HepG2 (cell line): ENCODE results near the gene NOL4L. TPM values are rescaled to one million over a fixed set of nuclear protein-coding genes. Genes with fewer than 3 reads are reported as not detected.

Source experiments
- DPF2 ChIP-seq: sonication (generic); formaldehyde crosslinking; IDR thresholded peaks from 2 replicates; pipeline ENCODE4 v1.4.0; 2020; ENCODE audit warnings: mild to moderate bottlenecking, low read depth, missing genetic modification reagents, borderline replicate concordance
- RNF2 ChIP-seq: fragments of 450-650 bp; conservative IDR thresholded peaks from 2 replicates; pipeline ENCODE4 v1.6.1; 2016; ENCODE audit warnings: low read depth
- SOX5 ChIP-seq: IDR thresholded peaks from 2 replicates; pipeline ENCODE4 v1.6.1; 2016; ENCODE audit warnings: borderline replicate concordance
- ZNF136 ChIP-seq: sonication (generic); formaldehyde crosslinking; IDR thresholded peaks from 2 replicates; pipeline ENCODE4 v1.8.1; 2022; ENCODE audit warnings: low read depth, mild to moderate bottlenecking, moderate library complexity, missing genetic modification reagents
- ZNF264 ChIP-seq: sonication (generic); formaldehyde crosslinking; IDR thresholded peaks from 2 replicates; pipeline ENCODE4 v1.4.0; 2020; ENCODE audit warnings: missing genetic modification reagents
- ZNF350 ChIP-seq: sonication (generic); formaldehyde crosslinking; IDR thresholded peaks from 2 replicates; pipeline ENCODE4 v1.4.0; 2020; ENCODE audit warnings: mild to moderate bottlenecking, low read depth, missing genetic modification reagents, borderline replicate concordance
- ZNF432 ChIP-seq: sonication (generic); formaldehyde crosslinking; IDR thresholded peaks from 2 replicates; pipeline ENCODE4 v1.5.0; 2020; ENCODE audit warnings: missing genetic modification reagents, mild to moderate bottlenecking, borderline replicate concordance
- ZNF547 ChIP-seq: sonication (generic); formaldehyde crosslinking; IDR thresholded peaks from 2 replicates; pipeline ENCODE4 v1.5.1; 2020; ENCODE audit warnings: mild to moderate bottlenecking, missing genetic modification reagents
- polyA plus RNA-seq, 8 experiments: library from polyadenylated mRNA; depleted of rRNA in 3 of 8; stranded (reverse) in 7 of 8; unstranded in 1 of 8; fragments of >200 nt; fragmentation: Illumina TruSeq in 4 of 8; extraction: Trizol in 4 of 8; gene quantifications; 2 replicates each; pipeline versions ENCODE4 v1.2.1 to v1.2.3, GENCODE V29; 2011 to 2016; ENCODE audit warnings: low read depth in 4 of 8, missing spikeins in 1 of 8, mixed read lengths in 1 of 8; ENCODE audit not compliant: insufficient read depth in 1 of 8
- total RNA-seq, 5 experiments: library from RNA; depleted of rRNA; stranded (reverse); fragments of >200 nt; fragmentation: Illumina TruSeq; extraction: Trizol; gene quantifications; 2 replicates each; pipeline ENCODE4 v1.2.3, GENCODE V29; 2016; ENCODE audit warnings: low read depth in 1 of 5
- TF ChIP-seq, protein P1 (sequence below): sonication (generic); formaldehyde crosslinking; IDR thresholded peaks from 2 replicates; pipeline ENCODE4 v1.5.1; 2020; ENCODE audit warnings: missing genetic modification reagents, mild to moderate bottlenecking, borderline replicate concordance
- TF ChIP-seq, protein P2 (sequence below): sonication (generic); formaldehyde crosslinking; IDR thresholded peaks from 2 replicates; pipeline ENCODE4 v1.8.0; 2022; ENCODE audit warnings: mild to moderate bottlenecking, missing genetic modification reagents; ENCODE audit not compliant: insufficient replicate concordance
- TF ChIP-seq, protein P3 (sequence below): sonication (generic); formaldehyde crosslinking; IDR thresholded peaks from 2 replicates; pipeline ENCODE4 v1.4.0; 2020; ENCODE audit warnings: missing genetic modification reagents
- TF ChIP-seq, protein P4 (sequence below): sonication (generic); formaldehyde crosslinking; IDR thresholded peaks from 2 replicates; pipeline ENCODE4 v1.4.0; 2020; ENCODE audit warnings: mild to moderate bottlenecking, missing genetic modification reagents, borderline replicate concordance
- TF ChIP-seq, protein P5 (sequence below): sonication (generic); formaldehyde crosslinking; IDR thresholded peaks from 2 replicates; pipeline ENCODE4 v1.5.1; 2020; ENCODE audit warnings: mild to moderate bottlenecking, missing genetic modification reagents
- TF ChIP-seq, protein P6 (sequence below): sonication (generic); formaldehyde crosslinking; IDR thresholded peaks from 2 replicates; pipeline ENCODE4 v1.4.0; 2020; ENCODE audit warnings: low read depth, missing genetic modification reagents

Gene NOL4L
- total and polyA plus RNA-seq, 2 of the 13 experiments (the other 11 are each of a cell fraction or from before 2014, with no cell fraction given): 16.6 to 35.4 TPM

DNA sequence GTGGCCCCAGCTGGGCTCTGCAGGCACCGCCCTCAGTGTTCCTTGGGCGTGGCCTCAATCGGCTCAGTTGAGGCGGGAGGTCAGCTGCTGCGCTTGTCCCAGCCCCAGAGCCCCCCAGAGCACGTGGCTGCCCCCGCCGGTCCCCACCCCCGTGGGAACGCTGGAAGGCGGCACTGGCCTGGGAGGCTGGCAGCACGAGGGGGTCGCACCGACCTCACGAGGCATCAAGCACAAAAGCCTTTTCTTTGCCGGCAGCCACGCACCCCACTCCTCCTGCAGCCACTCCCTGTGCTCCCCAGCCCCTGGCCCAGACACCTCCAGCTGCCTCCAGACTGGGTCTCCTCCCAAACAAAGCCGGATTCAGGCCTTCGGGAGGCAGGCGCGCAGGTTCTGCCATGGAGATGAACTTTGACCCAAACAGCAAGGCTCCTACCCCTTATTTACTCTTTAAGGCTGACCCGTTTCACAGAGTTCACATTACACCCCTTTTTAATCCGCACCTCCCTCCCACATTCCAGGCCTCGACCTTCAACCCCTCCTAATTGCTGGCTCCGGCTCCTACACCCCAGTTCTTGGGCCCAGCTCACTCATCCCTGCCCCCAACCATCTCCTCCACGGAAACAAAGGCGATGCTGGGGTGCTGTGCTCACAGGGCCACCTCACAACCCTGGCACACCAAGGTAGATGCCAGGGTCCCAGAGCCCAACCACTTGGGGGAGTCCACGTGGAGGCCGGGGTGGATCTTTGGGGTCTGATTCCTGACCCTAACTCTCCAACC, 111.7 kb downstream of the NOL4L start (continued):
- TF ChIP-seq, protein P1, sequence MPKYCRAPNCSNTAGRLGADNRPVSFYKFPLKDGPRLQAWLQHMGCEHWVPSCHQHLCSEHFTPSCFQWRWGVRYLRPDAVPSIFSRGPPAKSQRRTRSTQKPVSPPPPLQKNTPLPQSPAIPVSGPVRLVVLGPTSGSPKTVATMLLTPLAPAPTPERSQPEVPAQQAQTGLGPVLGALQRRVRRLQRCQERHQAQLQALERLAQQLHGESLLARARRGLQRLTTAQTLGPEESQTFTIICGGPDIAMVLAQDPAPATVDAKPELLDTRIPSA (CRISPR knock-in tag): no peak
- TF ChIP-seq, protein P2, sequence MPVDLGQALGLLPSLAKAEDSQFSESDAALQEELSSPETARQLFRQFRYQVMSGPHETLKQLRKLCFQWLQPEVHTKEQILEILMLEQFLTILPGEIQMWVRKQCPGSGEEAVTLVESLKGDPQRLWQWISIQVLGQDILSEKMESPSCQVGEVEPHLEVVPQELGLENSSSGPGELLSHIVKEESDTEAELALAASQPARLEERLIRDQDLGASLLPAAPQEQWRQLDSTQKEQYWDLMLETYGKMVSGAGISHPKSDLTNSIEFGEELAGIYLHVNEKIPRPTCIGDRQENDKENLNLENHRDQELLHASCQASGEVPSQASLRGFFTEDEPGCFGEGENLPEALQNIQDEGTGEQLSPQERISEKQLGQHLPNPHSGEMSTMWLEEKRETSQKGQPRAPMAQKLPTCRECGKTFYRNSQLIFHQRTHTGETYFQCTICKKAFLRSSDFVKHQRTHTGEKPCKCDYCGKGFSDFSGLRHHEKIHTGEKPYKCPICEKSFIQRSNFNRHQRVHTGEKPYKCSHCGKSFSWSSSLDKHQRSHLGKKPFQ (CRISPR knock-in tag): no peak
- TF ChIP-seq, protein P3, sequence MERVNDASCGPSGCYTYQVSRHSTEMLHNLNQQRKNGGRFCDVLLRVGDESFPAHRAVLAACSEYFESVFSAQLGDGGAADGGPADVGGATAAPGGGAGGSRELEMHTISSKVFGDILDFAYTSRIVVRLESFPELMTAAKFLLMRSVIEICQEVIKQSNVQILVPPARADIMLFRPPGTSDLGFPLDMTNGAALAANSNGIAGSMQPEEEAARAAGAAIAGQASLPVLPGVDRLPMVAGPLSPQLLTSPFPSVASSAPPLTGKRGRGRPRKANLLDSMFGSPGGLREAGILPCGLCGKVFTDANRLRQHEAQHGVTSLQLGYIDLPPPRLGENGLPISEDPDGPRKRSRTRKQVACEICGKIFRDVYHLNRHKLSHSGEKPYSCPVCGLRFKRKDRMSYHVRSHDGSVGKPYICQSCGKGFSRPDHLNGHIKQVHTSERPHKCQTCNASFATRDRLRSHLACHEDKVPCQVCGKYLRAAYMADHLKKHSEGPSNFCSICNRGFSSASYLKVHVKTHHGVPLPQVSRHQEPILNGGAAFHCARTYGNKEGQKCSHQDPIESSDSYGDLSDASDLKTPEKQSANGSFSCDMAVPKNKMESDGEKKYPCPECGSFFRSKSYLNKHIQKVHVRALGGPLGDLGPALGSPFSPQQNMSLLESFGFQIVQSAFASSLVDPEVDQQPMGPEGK: peak; percentile 87
- peak; percentile 78 for TF ChIP-seq ZNF264 (CRISPR knock-in tag)
- TF ChIP-seq RNF2: 0 out of 2 replicates have a peak, but pooled peaks have one; percentile 44
- TF ChIP-seq, protein P4, sequence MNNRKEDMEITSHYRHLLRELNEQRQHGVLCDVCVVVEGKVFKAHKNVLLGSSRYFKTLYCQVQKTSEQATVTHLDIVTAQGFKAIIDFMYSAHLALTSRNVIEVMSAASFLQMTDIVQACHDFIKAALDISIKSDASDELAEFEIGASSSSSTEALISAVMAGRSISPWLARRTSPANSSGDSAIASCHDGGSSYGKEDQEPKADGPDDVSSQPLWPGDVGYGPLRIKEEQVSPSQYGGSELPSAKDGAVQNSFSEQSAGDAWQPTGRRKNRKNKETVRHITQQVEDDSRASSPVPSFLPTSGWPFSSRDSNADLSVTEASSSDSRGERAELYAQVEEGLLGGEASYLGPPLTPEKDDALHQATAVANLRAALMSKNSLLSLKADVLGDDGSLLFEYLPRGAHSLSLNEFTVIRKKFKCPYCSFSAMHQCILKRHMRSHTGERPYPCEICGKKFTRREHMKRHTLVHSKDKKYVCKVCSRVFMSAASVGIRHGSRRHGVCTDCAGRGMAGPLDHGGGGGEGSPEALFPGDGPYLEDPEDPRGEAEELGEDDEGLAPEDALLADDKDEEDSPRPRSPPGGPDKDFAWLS: peak; percentile 91; the same call in 1 of the 2 replicates
- no peak for TF ChIP-seq ZNF432 (CRISPR knock-in tag)
- TF ChIP-seq DPF2 (CRISPR knock-in tag): no peak
- TF ChIP-seq SOX5 (CRISPR knock-in tag): peak; percentile 60
- TF ChIP-seq, protein P5, sequence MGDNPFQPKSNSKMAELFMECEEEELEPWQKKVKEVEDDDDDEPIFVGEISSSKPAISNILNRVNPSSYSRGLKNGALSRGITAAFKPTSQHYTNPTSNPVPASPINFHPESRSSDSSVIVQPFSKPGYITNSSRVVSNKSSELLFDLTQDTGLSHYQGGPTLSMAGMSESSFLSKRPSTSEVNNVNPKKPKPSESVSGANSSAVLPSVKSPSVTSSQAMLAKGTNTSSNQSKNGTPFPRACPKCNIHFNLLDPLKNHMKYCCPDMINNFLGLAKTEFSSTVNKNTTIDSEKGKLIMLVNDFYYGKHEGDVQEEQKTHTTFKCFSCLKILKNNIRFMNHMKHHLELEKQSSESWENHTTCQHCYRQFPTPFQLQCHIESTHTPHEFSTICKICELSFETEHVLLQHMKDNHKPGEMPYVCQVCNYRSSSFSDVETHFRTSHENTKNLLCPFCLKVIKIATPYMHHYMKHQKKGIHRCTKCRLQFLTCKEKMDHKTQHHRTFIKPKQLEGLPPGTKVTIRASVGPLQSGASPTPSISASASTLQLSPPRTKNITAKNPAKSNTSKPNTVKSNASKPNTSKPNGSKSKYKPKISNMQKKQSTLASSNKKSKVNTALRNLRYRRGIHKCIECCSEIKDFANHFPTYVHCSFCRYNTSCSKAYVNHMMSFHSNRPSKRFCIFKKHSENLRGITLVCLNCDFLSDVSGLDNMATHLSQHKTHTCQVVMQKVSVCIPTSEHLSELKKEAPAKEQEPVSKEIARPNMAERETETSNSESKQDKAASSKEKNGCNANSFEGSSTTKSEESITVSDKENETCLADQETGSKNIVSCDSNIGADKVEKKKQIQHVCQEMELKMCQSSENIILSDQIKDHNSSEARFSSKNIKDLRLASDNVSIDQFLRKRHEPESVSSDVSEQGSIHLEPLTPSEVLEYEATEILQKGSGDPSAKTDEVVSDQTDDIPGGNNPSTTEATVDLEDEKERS: peak; percentile 22
- peak; percentile 57; the same call in 1 of the 2 replicates for TF ChIP-seq ZNF547 (CRISPR knock-in tag)
- peak; percentile 91 for TF ChIP-seq ZNF350 (CRISPR knock-in tag)
- peak; percentile 22 for TF ChIP-seq ZNF136 (CRISPR knock-in tag)
- TF ChIP-seq, protein P6, sequence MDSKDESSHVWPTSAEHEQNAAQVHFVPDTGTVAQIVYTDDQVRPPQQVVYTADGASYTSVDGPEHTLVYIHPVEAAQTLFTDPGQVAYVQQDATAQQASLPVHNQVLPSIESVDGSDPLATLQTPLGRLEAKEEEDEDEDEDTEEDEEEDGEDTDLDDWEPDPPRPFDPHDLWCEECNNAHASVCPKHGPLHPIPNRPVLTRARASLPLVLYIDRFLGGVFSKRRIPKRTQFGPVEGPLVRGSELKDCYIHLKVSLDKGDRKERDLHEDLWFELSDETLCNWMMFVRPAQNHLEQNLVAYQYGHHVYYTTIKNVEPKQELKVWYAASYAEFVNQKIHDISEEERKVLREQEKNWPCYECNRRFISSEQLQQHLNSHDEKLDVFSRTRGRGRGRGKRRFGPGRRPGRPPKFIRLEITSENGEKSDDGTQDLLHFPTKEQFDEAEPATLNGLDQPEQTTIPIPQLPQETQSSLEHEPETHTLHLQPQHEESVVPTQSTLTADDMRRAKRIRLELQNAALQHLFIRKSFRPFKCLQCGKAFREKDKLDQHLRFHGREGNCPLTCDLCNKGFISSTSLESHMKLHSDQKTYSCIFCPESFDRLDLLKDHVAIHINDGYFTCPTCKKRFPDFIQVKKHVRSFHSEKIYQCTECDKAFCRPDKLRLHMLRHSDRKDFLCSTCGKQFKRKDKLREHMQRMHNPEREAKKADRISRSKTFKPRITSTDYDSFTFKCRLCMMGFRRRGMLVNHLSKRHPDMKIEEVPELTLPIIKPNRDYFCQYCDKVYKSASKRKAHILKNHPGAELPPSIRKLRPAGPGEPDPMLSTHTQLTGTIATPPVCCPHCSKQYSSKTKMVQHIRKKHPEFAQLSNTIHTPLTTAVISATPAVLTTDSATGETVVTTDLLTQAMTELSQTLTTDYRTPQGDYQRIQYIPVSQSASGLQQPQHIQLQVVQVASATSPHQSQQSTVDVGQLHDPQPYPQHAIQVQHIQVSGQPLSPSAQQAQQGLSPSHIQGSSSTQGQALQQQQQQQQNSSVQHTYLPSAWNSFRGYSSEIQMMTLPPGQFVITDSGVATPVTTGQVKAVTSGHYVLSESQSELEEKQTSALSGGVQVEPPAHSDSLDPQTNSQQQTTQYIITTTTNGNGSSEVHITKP (CRISPR knock-in tag): peak; percentile 60; the same call in 1 of the 2 replicates
